Activated CD8-positive, alpha-beta memory T cell treated with anti-CD3 and anti-CD28 coated beads, Interleukin-2, amount 50 U/mL, for 1 hour (primary cell): ENCODE measurements around the gene INAVA.
"Not testable (repeated sequence)": the region's sequence is repeated elsewhere in the genome, so short reads cannot be mapped to it uniquely, and the experiment has no call there.

Source experiments
- DNase-seq: peaks from one replicate; pipeline ENCODE4 v3.0.0-alpha.2; 2020; ENCODE audit errors: extremely low read depth

The INAVA gene

DNA sequence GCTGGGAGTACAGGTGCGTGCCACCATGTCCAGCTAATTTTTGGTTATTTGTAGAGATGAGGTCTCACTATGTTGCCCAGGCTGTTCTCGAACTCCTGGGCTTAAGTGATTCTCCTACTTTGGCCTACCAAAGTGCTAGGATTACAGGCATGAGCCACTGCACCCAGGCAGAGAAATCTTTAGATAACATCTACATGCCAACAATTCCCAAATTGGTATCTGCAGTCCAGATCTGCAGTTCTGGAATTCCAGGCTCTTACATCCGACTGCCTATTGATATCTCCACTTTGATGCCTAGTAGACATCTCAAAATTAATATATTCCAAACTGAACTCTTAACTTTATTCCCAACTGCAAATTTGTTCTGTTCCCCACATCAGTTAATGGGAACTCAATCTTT lies 23.3 kb downstream of the INAVA start:
- DNase-seq, result no peak

DNA sequence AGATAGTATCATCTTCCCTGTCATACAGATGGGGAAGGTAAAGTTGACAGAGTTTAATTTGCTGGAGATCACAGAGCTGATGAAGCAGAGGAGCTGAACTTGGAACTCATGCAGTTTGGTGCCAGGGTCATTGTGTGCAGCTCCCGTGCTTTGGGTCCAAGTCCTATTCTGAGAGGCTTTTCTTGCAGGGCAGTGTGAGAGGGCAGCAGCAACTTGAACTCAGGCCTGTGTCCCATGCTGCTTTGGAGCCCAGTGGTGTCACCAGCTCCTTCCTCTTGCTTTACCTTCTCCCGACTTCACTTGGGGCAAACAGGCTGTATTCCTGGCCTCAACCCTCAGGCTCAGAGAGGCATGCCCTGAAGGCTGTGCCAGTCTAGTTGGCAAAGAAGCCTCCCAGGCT lies 24.7 kb downstream of the INAVA start:
- DNase-seq, result no peak

DNA sequence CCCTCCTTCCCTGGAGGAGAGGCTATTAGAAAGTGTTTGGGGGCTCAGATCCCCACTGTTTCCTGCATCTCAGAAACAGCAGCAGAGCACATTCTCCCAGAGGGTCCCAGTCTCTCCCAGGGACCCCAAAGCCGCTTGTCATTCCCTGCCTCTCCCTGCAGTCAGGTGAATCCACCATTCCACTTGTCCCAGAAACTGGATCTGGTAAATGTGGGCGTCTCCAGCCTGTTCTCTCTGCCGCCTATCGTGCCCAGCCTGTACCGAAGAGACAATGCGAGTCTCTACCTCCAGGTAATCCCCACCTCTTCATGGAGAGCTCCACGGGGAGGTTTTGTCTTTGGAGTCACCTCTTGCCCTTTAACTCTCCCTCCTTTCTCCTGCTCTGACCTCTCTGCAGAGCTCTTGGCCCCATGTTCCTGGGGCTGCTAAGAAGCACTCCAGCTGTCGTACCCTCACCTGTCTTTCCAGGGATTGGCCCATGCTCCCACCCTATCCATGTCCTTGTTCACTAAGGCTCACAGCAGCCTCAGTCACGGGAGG lies 26.9 kb downstream of the INAVA start:
- DNase-seq, result no peak

DNA sequence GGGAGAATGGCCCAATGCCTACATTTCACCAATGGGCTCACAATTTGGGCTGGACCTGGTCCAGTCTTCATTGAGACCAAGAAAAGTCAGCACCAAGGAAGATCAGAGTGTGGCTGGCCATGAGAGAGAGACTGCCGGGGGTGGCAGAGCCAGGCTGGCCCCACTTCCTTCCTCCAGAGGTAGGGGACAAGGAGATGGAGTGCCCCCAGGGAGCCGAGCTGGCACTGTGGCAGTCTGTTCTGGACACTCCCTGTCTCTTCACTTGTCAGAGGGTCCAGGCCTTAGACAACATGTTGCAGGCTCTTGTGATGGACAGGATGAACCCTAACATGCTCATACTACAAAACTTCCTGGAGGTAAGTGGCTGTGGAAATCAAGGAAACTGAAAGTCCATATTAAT lies 27.7 kb downstream of the INAVA start:
- DNase-seq, result no peak

DNA sequence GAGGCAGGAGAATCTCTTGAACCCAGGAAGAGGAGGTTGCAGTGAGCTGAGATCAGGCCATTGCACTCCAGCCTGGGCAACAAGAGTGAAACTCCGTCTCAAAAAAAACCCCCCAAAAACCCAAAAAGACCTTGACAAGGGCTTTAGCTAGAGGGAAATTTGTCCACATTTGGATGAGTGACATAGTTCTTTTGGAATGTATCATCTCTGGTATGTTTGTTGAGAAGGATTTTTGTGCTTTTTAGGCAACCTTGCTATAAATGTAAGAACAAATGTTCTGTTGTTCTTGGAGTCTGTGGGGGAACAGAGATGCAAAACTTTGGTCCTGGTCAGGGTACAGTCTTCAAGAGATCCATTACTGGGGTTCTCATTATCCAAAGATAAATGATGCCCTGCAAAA lies 28.9 kb downstream of the INAVA start:
- DNase-seq, result no peak

DNA sequence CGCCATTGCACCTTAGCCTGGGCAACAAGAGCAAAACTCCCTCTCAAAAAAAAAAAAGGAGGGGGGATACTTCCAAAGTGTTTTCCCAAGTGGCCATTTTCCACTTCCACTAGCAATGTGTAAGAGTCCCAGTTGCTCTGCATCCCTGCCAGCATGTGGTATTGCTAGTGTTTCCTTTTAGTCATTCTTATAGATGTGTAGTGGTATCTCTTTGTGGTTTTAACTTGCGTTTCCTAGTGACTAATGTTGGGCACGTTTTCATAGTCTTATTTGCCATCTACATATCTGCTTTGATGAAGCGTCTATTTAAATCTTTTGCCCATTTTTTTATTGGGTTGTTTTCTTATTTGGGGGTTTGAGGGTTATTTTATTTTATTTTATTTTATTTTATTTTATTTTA lies 31.1 kb downstream of the INAVA start:
- DNase-seq, result no peak

DNA sequence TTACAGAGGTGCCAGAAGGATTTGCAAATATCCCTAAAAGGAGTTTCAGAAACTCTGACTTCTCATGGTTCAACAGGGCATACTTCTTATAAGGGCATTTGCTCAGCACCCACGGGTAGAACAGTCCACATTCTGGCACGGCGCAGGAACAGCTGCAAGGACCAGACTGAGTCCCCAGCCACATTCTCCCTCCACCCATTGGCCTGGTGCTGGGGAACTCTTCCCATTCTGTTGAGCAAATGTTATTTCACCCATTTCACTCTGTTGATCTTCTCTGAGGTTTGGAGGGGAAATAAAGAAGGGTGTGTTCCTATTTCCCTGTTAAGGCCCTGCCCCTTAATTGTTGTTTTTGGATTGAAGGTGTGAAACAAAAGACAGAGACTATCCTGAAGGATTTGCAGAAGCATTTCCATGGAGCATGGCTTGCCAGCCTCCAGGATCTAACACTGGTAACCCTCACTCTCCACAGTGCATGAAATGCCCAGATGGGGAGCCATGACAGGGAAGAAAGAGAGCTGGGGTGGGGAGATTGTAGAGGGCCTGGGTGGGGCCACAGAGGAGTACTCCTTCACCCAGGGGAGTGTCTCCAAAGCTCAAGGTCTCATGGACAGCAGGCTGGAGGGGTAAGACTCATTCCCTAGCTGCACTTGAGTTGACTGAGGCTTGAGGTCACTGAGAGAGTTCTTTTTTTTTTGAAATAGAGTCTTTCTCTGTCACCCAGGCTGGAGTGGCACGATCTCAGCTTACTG lies 35.0 kb downstream of the INAVA start:
- DNase-seq, result no peak

DNA sequence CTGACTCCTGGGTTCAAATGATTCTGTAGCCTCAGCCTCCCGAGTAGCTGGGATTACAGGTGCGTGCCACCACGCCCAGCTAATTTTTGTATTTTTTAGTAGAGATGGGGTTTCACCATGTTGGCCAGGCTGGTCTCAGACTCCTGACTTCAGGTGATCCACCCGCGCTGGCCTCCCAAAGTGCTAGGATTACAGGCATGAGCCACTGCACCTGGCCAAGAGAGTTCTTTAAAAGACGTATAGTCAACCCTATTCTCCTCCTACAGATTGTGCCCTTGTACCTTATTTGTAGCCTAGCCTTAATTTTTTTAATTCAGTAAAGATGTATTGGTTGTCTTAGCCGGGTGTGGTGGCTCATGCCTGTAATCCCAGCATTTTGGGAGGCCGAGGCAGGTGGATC lies 35.6 kb downstream of the INAVA start:
- DNase-seq, result not testable (repeated sequence)

DNA sequence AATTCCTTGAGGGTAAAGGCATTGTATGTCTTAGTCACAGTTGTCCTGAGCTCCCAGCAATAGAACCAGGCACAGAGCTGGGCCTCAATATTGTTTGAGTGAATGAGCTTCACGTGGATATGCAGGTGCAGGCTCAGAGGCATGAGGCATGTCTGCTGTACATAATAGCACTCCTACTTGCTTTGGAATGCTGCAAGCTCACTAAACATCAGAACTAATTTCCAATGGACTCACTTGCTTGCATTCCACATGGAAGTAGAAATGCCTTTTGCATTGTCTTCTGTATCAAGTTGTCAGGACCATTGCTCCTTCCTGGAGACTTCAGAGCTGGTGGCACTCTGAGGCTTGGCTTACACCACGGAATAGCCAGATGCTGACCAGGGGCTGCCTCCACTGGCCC lies 37.1 kb downstream of the INAVA start:
- DNase-seq, result no peak

DNA sequence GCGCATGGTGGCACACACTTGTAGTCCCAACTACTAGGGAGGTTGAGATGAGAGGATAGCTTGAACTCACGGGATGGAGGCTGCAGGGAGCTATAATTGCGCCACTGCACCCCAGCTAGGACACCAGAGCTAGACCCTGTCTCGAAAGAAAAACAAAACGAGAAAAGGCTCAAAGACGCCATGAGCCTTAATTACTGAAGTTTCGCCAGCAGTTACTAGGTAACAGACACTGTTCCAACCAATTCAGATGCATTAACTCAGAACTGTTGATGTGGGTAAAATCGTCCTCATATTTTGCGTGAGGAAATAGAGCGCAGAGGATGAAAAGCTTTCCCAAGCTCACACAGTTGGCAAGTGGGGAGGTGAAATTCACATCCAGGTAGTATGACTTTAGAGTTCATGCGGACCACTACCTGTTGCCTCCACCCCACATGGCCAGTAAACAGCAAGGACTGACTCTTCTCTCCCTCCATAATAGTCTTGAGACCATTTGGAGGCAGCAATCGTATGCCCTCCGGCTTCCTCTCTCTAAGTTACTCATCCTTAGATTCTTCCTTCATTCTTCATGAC lies 40.1 kb downstream of the INAVA start:
- no peak for DNase-seq

DNA sequence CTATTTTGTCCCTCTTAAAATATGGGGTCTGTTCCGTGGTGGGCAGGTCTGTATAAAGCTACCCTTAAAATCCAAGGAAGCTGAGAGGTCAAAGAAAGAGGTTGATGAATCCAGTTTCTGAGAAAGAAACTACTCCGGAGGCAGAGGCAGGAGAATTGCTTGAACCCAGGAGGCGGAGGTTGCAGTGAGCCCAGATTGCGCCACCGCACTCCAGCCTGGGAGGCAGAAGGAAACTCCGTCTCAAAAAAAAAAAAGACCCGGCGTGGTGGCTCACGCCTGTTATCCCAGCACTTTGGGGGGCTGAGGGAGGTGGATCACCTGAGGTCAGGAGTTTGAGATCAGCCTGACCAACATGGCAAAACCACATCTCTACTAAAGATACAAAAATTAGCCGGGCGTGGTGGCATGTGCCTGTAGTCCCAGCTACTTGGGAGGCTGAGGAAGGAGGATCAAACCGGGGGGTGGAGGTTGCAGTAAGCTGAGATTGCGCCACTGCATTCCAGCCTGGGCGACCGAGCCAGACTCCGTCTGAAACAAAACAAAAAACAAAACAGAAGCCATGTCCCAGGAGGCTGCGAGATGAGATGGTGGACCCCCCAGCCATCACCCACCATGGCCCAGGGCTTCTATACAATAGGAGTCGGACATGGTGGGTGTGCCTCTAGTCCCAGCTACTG lies 40.7 kb downstream of the INAVA start:
- DNase-seq, result not testable (repeated sequence)

DNA sequence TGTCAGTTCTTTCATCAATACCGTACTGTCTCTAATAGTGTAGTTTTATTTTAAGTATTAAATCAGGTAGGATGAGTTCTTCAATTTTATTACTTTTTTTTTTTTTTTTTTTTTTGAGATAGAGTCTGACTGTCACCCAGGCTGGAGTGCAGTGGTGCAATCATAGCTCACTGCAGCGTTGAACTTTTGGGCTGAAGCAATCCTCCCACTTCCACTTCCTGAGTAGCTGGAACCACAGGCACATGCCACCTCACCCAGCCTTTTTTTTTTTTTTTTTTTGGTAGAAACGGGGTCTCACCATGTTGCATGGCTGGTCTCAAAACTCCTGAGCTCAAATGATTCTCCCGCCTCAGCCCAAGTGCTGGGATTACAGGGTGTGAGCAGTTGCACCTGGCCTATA lies 44.3 kb downstream of the INAVA start:
- DNase-seq, result no peak

DNA sequence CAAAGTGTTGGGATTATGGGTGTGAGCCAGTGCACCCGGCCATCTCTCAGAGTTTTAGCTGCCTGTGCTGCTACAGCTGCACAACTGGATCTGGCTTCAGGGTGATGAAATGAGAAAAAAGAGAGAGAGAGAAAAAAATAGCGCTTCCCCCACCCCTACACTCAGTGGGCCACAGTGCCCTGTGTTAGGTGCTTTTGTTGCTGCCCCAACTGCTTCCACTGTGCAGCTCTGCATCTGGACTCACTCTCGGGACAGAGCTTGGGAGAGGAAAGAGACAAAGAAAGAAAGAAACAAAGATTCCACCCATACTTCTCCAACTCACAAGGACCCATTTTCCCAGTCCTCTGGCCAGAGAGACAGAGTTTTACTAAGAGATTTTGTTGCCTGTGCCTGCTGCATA lies 50.4 kb downstream of the INAVA start:
- DNase-seq, result no peak

DNA sequence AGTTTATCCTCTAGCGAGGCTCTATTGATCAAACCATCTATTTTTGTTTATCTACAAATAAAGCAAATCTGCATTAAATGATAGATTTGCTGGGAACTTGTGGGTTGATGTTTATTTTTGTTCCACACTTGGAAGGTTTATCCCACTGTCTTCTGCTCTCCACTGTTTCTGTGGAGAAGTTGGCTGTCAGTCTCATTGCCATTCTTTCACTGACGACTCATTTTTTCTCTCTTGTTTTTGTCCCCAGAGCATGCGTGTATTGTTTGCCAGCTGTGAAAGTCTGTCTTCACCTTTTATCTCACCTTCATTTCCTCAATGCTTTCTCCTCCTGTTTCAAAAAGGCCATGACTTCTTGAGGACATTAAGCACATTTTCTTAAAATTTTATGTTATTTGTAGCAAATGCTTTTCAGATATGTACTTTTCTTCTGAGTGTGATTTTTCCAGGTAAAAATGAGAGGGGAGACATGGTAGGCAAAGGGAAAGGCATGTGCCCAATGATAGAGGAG lies 52.4 kb downstream of the INAVA start:
- no peak for DNase-seq

DNA sequence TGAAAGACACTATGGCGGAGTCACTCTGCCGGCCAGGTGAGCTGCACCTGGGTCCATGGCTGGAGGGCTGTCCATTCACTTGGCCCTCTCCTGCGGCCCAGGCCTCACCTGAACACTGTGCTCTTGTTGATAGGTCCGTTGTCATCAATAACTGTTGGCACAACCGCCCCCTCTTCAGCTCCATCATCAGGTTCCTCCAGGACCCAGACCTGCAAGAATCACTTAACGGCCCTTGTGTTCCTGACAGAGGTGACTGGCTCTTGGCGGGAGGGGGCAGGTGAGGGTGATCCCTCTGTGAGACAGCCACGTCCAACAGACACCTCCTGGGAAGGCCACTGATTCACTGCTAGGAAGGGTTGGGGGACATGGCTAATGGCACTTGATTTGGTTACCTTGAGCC lies 54.9 kb downstream of the INAVA start:
- no peak for DNase-seq

DNA sequence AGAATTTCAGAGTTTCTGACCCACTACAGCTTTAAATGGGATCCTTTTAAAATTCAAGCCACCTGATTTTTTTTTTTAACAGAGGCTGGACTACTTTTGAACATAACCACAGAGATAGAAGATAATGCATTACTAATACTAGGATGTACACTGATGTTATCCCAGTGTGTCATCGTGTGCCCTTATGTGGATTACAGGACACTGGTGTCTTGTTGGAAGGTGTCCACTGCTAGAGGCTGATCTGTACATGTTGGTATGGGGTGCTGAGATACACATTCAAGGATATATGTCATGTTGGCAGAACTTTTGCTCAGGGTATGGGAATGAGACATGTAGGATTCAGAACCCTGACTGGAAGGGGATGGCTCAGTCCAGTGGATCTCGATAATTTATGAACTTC lies 56.3 kb downstream of the INAVA start:
- DNase-seq, result no peak

DNA sequence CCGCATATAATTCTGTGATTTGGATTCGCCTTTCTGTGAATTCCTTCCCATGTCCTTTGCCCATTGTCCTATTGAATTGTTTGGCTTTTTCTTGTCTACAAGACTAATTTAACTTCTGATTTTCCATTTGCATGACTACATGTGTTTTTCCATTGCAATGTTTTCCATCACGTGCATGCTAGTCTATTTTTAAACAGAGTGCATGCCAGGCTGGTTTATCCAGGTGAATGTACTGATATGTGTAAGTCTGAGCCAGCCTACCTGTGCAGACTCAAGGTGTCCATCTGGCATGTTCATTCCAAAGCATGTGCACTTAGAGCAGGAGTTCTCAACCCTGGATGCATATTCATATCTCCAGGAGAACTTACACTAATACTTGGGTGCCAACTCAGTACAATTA lies 59.7 kb downstream of the INAVA start:
- DNase-seq, result no peak

DNA sequence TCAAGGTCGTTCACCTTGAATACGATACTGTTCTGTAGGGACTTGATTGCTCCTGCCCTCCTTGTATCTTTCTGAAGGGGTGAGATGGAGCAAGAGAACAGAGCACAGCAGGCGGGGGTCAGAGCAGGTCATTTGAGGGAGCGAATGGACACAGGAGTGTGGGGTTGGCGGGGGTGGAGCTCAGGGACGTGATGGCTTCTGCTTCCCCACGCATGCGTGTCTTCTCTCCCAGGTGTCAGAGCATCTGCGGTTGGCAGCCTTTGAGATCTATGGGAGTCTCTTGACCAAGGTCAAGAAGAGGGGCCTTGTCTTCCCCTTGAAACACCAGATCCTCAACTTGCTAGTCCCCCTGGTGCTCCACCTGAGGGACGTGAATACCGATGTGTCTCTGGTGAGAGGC lies 63.9 kb downstream of the INAVA start:
- DNase-seq, result no peak

DNA sequence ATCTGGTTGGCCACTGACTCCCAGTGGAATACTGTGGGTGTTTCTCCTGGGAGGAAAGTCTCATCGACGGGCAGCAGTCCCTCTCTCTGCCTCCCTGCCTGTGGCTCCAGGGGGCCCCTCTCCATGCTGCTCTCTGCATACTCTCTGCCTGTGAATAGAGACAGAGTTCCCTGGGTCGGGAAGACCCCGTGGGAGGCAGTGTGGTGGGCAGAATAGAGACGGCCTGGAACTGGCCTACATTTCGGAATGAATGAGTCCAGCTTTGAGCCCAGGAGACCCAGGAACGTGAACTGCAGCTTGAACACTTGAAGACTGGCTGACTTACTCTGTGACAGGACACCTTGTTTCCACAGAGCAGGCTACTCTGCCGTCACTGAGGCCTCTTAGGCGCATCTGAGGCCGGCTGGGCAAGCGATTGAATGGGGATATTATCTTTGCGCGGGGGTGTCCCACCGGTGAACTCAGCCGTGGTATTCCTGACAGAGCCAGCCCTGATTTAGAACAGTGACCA lies 64.8 kb downstream of the INAVA start:
- DNase-seq, result no peak

DNA sequence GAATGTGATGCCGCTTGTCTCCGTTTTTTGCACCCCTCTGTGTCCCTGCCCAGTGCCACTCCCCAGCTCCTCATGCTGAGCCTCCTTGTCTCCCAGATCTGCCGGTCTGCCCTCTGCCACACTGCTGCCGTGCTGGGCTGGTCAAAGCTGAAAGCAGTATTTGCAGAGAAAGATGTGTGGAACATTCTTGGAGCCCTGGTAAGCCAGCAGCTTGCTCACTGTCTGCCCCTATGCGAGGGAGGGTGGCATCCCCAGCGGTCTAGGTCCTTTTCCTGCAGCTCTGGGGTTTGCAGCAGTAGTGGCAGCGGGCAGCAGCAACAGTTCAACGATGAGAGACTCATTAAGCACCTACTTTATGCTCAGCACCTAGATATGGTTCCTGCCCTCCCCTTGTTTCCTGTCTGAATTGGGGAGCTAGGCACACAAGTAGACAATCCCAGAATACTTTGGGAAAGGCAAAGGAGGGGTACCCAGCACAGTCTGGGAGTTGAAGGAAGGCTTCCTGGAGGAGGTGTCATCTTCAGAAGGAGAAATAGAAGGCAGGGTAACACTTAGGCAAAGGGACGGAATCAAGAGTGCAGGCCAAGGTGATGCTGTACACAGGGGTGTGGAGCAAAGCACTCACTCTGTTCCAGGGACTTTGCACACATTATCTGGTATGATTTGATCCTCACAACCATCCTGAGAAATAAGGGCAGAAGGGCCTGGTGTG lies 65.7 kb downstream of the INAVA start:
- no peak for DNase-seq

DNA sequence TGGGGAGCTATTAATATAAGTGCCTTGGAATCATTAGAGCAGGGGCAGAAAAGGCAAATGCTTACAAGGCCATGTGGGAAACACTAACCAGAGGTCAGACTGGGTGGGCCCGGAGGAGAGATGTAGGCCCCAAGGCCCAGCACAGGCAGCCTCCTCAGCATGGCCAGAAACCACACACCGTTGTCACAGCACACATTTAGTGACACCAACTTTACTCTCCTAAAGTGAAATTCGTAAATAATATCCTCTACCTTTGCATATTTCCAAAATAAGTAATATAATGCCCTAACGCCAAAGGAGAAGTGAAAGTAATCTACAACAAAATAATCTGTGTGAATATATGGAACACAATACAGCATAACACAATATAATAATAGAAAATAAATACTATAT lies 66.2 kb downstream of the INAVA start:
- no peak for DNase-seq

DNA sequence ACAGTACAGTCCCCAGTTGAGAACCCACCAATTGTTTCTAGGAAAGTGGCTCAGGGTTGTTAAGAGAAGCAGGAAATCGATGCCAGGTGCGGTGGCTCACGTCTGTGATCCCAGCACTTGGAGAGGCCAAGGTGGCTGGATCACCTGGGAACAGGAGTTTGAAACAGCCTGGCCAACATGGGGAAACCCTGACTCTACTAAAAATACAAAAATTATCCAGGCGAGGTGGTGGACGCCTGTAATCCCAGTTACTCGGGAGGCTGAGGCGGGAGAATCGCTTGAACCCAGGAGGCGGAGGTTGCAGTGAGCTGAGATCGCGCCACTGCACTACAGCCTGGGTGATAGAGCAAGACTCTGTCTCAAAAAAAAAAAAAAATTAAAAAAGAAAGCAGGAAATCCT lies 67.5 kb downstream of the INAVA start:
- not testable (repeated sequence) for DNase-seq
